ENCODE results near the gene GPATCH2L.

DNA sequence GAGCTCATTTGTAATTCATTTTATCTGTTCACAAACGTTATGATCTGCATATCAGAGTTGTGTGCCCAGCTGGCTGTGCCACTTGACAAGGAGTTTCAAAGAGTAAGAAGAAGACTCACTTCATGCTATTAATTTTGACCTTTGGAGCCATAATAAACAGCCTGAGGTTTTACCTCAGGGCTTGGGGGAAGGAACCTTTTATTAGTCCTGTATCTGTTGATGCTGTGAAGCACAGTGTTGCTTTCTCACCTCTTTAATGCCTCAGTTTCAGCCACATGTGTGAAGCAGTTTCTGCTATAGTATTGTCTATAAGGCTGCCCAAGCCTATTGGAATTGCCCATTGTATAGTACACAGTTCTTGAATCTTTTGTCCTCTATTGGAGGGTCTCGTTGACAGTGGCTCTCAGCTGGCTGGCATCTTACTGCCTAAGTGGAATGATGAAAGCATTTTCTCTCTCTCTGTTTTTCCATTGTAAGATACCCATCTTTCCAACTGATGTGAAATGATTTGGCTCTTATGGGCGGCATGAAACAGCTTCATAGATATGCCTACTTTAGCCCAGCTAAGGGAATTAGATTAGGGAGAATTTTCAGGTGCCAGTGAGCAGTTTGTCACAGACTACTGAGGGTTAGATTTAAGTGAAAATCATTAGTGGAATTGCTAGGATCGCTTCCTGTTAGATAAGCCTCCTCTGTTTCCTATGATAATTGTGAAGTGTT is 34.7 kb downstream of the GPATCH2L start:
- TF ChIP-seq, protein P1, sequence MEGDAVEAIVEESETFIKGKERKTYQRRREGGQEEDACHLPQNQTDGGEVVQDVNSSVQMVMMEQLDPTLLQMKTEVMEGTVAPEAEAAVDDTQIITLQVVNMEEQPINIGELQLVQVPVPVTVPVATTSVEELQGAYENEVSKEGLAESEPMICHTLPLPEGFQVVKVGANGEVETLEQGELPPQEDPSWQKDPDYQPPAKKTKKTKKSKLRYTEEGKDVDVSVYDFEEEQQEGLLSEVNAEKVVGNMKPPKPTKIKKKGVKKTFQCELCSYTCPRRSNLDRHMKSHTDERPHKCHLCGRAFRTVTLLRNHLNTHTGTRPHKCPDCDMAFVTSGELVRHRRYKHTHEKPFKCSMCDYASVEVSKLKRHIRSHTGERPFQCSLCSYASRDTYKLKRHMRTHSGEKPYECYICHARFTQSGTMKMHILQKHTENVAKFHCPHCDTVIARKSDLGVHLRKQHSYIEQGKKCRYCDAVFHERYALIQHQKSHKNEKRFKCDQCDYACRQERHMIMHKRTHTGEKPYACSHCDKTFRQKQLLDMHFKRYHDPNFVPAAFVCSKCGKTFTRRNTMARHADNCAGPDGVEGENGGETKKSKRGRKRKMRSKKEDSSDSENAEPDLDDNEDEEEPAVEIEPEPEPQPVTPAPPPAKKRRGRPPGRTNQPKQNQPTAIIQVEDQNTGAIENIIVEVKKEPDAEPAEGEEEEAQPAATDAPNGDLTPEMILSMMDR (IDR thresholded peaks at IDR 0.05; ENCODE audit: low read depth, low read length, poor library complexity, severe bottlenecking) = no peak
- TF ChIP-seq EZH2phosphoT487 (IDR thresholded peaks at IDR 0.05; ENCODE audit: borderline replicate concordance, low read length) = no peak
